ENCODE data around the gene ARHGEF26. TPM values are rescaled to one million over a fixed set of nuclear protein-coding genes. Genes with fewer than 3 reads are reported as not detected.

ARHGEF26 gene
- polyA plus RNA-seq, 3 donors, result 0.05 TPM; not detected in 2

- H3K27me3 Mint-ChIP-seq (ENCODE audit: low read depth in 3 of 3), result peaks cover 0 to 3% (median 2%) of the 10 kb centered on the region in 3 donors
- H3K4me3 Mint-ChIP-seq, result no peak overlapping the region
- H3K4me1 ChIP-seq (ENCODE audit: control insufficient read depth in 1 of 2, insufficient read depth in 2 of 2, low read length in 2 of 2), result no peaks in the 10 kb centered on the region
- no peaks in the 10 kb centered on the region for H3K36me3 Mint-ChIP-seq
- no peak for TF ChIP-seq CTCF (IDR thresholded peaks at IDR 0.05)
- no peaks in the 10 kb centered on the region for H3K9me3 ChIP-seq (replicated peaks in 1 of 2; ENCODE audit: control insufficient read depth in 1 of 2, insufficient read depth in 1 of 2, low read length in 2 of 2)
- no peak overlapping the region for H3K27ac Mint-ChIP-seq
- H3K9ac ChIP-seq (ENCODE audit: insufficient read depth, low read length, poor library complexity, severe bottlenecking), result no peak overlapping the region
- no peak overlapping the region for H3K27ac ChIP-seq (ENCODE audit: low read depth in 1 of 2, low read length in 2 of 2)
- 75% methylated on average over 3 of the region's 3 CpGs for WGBS (ENCODE audit: insufficient coverage)
- H3K4me1 Mint-ChIP-seq, result peaks cover 7% of the 10 kb centered on the region
- H3K4me2 ChIP-seq (replicated peaks; ENCODE audit: extremely low read depth, low read length, poor library complexity, severe bottlenecking), result no peak overlapping the region
- no peaks in the 10 kb centered on the region for H3K9me3 Mint-ChIP-seq
- no peaks in the 10 kb centered on the region for H3K36me3 ChIP-seq (replicated peaks in 1 of 2; ENCODE audit: control insufficient read depth in 1 of 2, insufficient read depth in 2 of 2, low read length in 2 of 2)
- intact Hi-C loops (cut with micrococcal nuclease), result no loop called here
- no peak overlapping the region for H2AFZ ChIP-seq (ENCODE audit: insufficient read depth, low read depth, low read length, poor library complexity, severe bottlenecking)
- no peaks in the 10 kb centered on the region for H3K79me2 ChIP-seq (ENCODE audit: insufficient read depth, low read length)
- no peaks in the 10 kb centered on the region for H3K27me3 ChIP-seq (ENCODE audit: control insufficient read depth in 2 of 2, insufficient read depth in 2 of 2, low read length in 2 of 2)
- H4K20me1 ChIP-seq (ENCODE audit: insufficient read depth, low read length), result no peaks in the 10 kb centered on the region
- no peak overlapping the region for H3K4me3 ChIP-seq (replicated peaks in 1 of 3; ENCODE audit: low read depth in 2 of 3, low read length in 3 of 3)
- DNase-seq, result no peak
These were observed 73.7 kb downstream of the ARHGEF26 start for GRCh38 chr3:154194877-154195276.

GRCh38 chr3:154195620-154196356, 74.6 kb downstream of the ARHGEF26 start:
- Histone ChIP-seq H4K20me1 (ENCODE audit: insufficient read depth, low read length) (no peaks in the 10 kb centered on the region), H3K79me2 (ENCODE audit: insufficient read depth, low read length) (no peaks in the 10 kb centered on the region), H3K4me2 (replicated peaks; ENCODE audit: extremely low read depth, low read length, poor library complexity, severe bottlenecking) (no peak overlapping the region), H3K4me1 (ENCODE audit: control insufficient read depth in 1 of 2, insufficient read depth in 2 of 2, low read length in 2 of 2) (no peaks in the 10 kb centered on the region), H3K27ac (ENCODE audit: low read depth in 1 of 2, low read length in 2 of 2) (no peak overlapping the region), H2AFZ (ENCODE audit: insufficient read depth, low read depth, low read length, poor library complexity, severe bottlenecking) (no peak overlapping the region), H3K27me3 (ENCODE audit: control insufficient read depth in 2 of 2, insufficient read depth in 2 of 2, low read length in 2 of 2) (no peaks in the 10 kb centered on the region), H3K4me3 (replicated peaks in 1 of 3; ENCODE audit: low read depth in 2 of 3, low read length in 3 of 3) (no peak overlapping the region), H3K36me3 (replicated peaks in 1 of 2; ENCODE audit: control insufficient read depth in 1 of 2, insufficient read depth in 2 of 2, low read length in 2 of 2) (no peaks in the 10 kb centered on the region), H3K9me3 (replicated peaks in 1 of 2; ENCODE audit: control insufficient read depth in 1 of 2, insufficient read depth in 1 of 2, low read length in 2 of 2) (no peaks in the 10 kb centered on the region), H3K9ac (ENCODE audit: insufficient read depth, low read length, poor library complexity, severe bottlenecking) (no peak overlapping the region)
- 36% methylated on average over 6 of the region's 6 CpGs for WGBS (ENCODE audit: insufficient coverage)
- DNase-seq, result no peak
- Mint-ChIP-seq H3K27ac (peak overlapping the region in 1 of 7 donors; percentile 3), H3K4me3 (no peak overlapping the region), H3K9me3 (peaks cover 0 to 2% (median 0%) of the 10 kb centered on the region in 7 donors), H3K36me3 (no peaks in the 10 kb centered on the region), H3K4me1 (peaks cover 7% of the 10 kb centered on the region), H3K27me3 (ENCODE audit: low read depth in 3 of 3) (peaks cover 0 to 2% (median 0%) of the 10 kb centered on the region in 3 donors)
- intact Hi-C loops (cut with micrococcal nuclease), result no loop called here
- no peak for TF ChIP-seq CTCF (IDR thresholded peaks at IDR 0.05)
